Measurements from ENCODE around the gene SLC2A2.
A peak's percentile ranks its signal among the peaks of the same experiment; 100 is the strongest.

Gene SLC2A2

GRCh38 chr3:171038342-171038741 lies 11.8 kb upstream of the SLC2A2 start:
- Histone ChIP-seq H3K9me3 (ENCODE audit: insufficient read depth, low read length) (no peaks in the 10 kb centered on the region), H3K4me2 (ENCODE audit: low read length) (no peak overlapping the region), H3K36me3 (replicated peaks; ENCODE audit: low read depth, low read length) (no peaks in the 10 kb centered on the region), H3K4me3 (ENCODE audit: low read length) (no peak overlapping the region), H2AFZ (ENCODE audit: low read depth, low read length) (no peak overlapping the region), H3K9ac (ENCODE audit: low read length) (no peak overlapping the region), H3K79me2 (ENCODE audit: low read length) (no peaks in the 10 kb centered on the region), H3K4me1 (ENCODE audit: low read length) (no peaks in the 10 kb centered on the region), H4K20me1 (ENCODE audit: insufficient read depth, low read length) (no peaks in the 10 kb centered on the region), H3K27ac (ENCODE audit: low read length) (no peak overlapping the region), H3K27me3 (ENCODE audit: low read depth, low read length) (peaks cover 10% of the 10 kb centered on the region; the same call in 1 of the 2 replicates)
- TF ChIP-seq CTCF (IDR thresholded peaks at IDR 0.05; ENCODE audit: low read depth, low read length) = no peak
- TF ChIP-seq EZH2phosphoT487 (IDR thresholded peaks at IDR 0.05; ENCODE audit: low read depth) = no peak

- H4K20me1 ChIP-seq (ENCODE audit: insufficient read depth, low read length) = no peaks in the 10 kb centered on the region
- no peaks in the 10 kb centered on the region for H3K79me2 ChIP-seq (ENCODE audit: low read length)
- no peak overlapping the region for H3K27ac ChIP-seq (ENCODE audit: low read length)
- H2AFZ ChIP-seq (ENCODE audit: low read depth, low read length) = peak overlapping the region; percentile 58
- H3K36me3 ChIP-seq (replicated peaks; ENCODE audit: low read depth, low read length) = no peaks in the 10 kb centered on the region
- H3K4me3 ChIP-seq (ENCODE audit: low read length) = peak overlapping the region; percentile 81
- no peak for TF ChIP-seq CTCF (IDR thresholded peaks at IDR 0.05; ENCODE audit: low read depth, low read length)
- no peak for TF ChIP-seq EZH2phosphoT487 (IDR thresholded peaks at IDR 0.05; ENCODE audit: low read depth)
- peak overlapping the region; percentile 80 for H3K4me2 ChIP-seq (ENCODE audit: low read length)
- H3K4me1 ChIP-seq (ENCODE audit: low read length) = peaks cover 12% of the 10 kb centered on the region
- peaks cover 6% of the 10 kb centered on the region; the same call in 1 of the 2 replicates for H3K27me3 ChIP-seq (ENCODE audit: low read depth, low read length)
- no peaks in the 10 kb centered on the region for H3K9me3 ChIP-seq (ENCODE audit: insufficient read depth, low read length)
- peak overlapping the region; percentile 47; the same call in 1 of the 2 replicates for H3K9ac ChIP-seq (ENCODE audit: low read length)
Measured at GRCh38 chr3:171028779-171029232, 2.3 kb upstream of the SLC2A2 start.

GRCh38 chr3:171028025-171028778 lies 1.7 kb upstream of the SLC2A2 start:
- Histone ChIP-seq H3K27me3 (ENCODE audit: low read depth, low read length) (peaks cover 6% of the 10 kb centered on the region; the same call in 1 of the 2 replicates), H2AFZ (ENCODE audit: low read depth, low read length) (peak overlapping the region; percentile 58), H3K4me3 (ENCODE audit: low read length) (peak overlapping the region; percentile 81), H3K9me3 (ENCODE audit: insufficient read depth, low read length) (no peaks in the 10 kb centered on the region), H3K4me2 (ENCODE audit: low read length) (peak overlapping the region; percentile 80), H3K4me1 (ENCODE audit: low read length) (peaks cover 12% of the 10 kb centered on the region), H4K20me1 (ENCODE audit: insufficient read depth, low read length) (no peaks in the 10 kb centered on the region), H3K27ac (ENCODE audit: low read length) (no peak overlapping the region), H3K36me3 (replicated peaks; ENCODE audit: low read depth, low read length) (no peaks in the 10 kb centered on the region), H3K79me2 (ENCODE audit: low read length) (no peaks in the 10 kb centered on the region), H3K9ac (ENCODE audit: low read length) (peak overlapping the region; percentile 47)
- TF ChIP-seq CTCF (IDR thresholded peaks at IDR 0.05; ENCODE audit: low read depth, low read length) (no peak), EZH2phosphoT487 (IDR thresholded peaks at IDR 0.05; ENCODE audit: low read depth) (no peak)

- TF ChIP-seq EZH2phosphoT487 (IDR thresholded peaks at IDR 0.05; ENCODE audit: low read depth) (no peak), CTCF (IDR thresholded peaks at IDR 0.05; ENCODE audit: low read depth, low read length) (no peak)
- H4K20me1 ChIP-seq (ENCODE audit: insufficient read depth, low read length) = no peaks in the 10 kb centered on the region
- H3K4me2 ChIP-seq (ENCODE audit: low read length) = no peak overlapping the region
- no peaks in the 10 kb centered on the region for H3K79me2 ChIP-seq (ENCODE audit: low read length)
- peaks cover 7% of the 10 kb centered on the region; the same call in 1 of the 2 replicates for H3K27me3 ChIP-seq (ENCODE audit: low read depth, low read length)
- H3K9me3 ChIP-seq (ENCODE audit: insufficient read depth, low read length) = no peaks in the 10 kb centered on the region
- peaks cover 7% of the 10 kb centered on the region for H3K4me1 ChIP-seq (ENCODE audit: low read length)
- H3K27ac ChIP-seq (ENCODE audit: low read length) = no peak overlapping the region
- no peak overlapping the region for H3K4me3 ChIP-seq (ENCODE audit: low read length)
- H2AFZ ChIP-seq (ENCODE audit: low read depth, low read length) = no peak overlapping the region
- H3K36me3 ChIP-seq (replicated peaks; ENCODE audit: low read depth, low read length) = no peaks in the 10 kb centered on the region
- H3K9ac ChIP-seq (ENCODE audit: low read length) = no peak overlapping the region
Measured at GRCh38 chr3:171023566-171023965, 3.0 kb downstream of the SLC2A2 start.

Data from OCI-LY3 (cell line).